Measurements from ENCODE around the gene MUC4.
"Not testable (repeated sequence)": the region's sequence is repeated elsewhere in the genome, so short reads cannot be mapped to it uniquely, and the experiment has no call there.

The MUC4 gene

DNA sequence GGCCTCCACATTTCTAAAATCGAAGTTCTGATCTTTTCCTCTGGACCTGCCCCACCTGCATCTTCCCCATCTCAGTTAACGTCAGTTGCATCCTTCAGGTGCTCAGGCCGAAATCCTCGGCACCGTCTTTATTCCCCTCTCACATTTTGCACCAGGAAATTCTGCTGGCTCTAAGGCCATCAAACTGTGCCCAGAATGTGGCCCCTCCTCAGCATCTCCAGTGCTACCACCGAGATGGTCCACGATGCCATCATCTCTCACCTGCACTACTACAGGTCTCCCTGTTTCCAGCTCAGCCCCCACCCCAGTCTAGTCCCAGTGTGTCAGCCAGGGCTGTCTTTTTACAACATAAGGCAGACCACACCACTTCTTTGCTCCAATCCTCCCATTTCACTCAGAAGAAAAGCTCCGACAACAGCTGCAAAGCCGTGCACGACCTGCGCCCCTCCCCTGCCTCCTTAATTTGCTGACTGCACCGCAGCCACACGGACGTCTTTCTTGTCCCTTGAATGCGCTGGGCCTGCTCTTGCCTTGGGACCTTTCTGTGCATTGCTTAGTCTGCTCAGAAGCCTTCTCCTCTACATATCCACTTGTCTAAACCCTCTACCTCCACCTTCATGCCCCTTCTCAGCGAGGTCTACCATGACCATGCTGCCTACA, 76.6 kb downstream of the MUC4 start:
- DNase-seq (ENCODE audit: extremely low spot score) = no peak
- POLR2A ChIA-PET = no interaction called here
- CTCF ChIA-PET = interaction anchor here (1.0 to 1.8 kb wide), 3 partner anchors 15 to 160 kb away, joined by 3 to 4 read pairs (median 4); no protein-coding TSS in a partner anchor
- TF ChIP-seq, protein P1, sequence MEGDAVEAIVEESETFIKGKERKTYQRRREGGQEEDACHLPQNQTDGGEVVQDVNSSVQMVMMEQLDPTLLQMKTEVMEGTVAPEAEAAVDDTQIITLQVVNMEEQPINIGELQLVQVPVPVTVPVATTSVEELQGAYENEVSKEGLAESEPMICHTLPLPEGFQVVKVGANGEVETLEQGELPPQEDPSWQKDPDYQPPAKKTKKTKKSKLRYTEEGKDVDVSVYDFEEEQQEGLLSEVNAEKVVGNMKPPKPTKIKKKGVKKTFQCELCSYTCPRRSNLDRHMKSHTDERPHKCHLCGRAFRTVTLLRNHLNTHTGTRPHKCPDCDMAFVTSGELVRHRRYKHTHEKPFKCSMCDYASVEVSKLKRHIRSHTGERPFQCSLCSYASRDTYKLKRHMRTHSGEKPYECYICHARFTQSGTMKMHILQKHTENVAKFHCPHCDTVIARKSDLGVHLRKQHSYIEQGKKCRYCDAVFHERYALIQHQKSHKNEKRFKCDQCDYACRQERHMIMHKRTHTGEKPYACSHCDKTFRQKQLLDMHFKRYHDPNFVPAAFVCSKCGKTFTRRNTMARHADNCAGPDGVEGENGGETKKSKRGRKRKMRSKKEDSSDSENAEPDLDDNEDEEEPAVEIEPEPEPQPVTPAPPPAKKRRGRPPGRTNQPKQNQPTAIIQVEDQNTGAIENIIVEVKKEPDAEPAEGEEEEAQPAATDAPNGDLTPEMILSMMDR (IDR thresholded peaks at IDR 0.05; ENCODE audit: control extremely low read depth, extremely low read depth, low read depth, missing control alignments) = no peak

DNA sequence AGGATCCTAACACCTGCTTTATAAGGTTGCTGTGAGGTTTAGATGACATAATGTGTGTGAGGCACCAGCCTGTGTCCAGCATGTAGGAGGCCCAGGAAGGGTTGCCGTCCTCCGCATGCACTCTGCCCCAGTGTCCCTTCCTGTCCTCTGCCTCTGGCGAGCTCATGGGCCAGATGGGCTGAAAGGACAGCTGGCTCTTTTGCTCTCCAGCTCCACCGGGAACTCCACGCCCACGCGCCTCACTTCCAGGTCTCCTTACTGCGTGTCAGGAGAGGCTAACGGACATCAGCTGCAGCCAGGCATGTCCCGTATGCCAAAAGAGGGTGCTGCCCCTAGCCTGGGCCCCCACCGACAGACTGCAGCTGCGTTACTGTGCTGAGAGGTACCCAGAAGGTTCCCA, 78.8 kb downstream of the MUC4 start:
- no peak for DNase-seq (ENCODE audit: extremely low spot score)
- POLR2A ChIA-PET = no interaction called here
- CTCF ChIA-PET = interaction anchor here (1.0 kb wide), 1 partner anchor 25 kb away, joined by 3 read pairs; no protein-coding TSS in a partner anchor
- TF ChIP-seq, protein P1 (IDR thresholded peaks at IDR 0.05; ENCODE audit: control extremely low read depth, extremely low read depth, low read depth, missing control alignments) = no peak

DNA sequence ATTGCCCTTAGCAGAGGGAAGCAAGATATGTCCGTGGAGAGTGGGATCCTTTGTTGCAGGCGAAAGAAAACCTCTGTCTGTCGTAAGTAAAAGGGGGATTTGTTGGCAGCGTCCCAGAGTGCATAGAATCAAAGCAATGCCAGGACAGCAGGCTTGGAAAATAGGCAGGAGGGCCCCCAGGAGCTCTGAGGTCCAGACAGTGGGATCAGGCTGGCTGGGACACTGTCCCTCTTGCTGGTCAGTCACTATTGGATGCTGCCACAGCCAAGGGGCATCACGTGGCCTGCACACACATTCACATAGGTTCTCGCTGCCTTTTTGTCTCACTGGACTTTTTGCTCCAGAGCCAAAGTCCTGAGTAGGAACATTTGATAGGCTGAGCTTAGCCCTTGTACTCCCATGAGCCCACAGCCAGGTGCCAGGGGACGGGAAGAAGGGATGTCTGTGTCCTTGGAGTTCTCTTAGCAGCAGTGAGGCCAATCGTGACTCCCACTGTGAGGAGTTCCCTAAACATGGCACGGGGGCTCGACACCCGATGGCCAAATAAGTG, 80.3 kb downstream of the MUC4 start:
- ChIA-PET POLR2A (no interaction called here), CTCF (interaction anchor here (1.5 to 2.0 kb wide), 4 partner anchors 13 to 163 kb away, joined by 3 to 9 read pairs (median 4); no protein-coding TSS in a partner anchor)
- DNase-seq (ENCODE audit: extremely low spot score) = no peak
- TF ChIP-seq, protein P1 (IDR thresholded peaks at IDR 0.05; ENCODE audit: control extremely low read depth, extremely low read depth, low read depth, missing control alignments) = no peak

DNA sequence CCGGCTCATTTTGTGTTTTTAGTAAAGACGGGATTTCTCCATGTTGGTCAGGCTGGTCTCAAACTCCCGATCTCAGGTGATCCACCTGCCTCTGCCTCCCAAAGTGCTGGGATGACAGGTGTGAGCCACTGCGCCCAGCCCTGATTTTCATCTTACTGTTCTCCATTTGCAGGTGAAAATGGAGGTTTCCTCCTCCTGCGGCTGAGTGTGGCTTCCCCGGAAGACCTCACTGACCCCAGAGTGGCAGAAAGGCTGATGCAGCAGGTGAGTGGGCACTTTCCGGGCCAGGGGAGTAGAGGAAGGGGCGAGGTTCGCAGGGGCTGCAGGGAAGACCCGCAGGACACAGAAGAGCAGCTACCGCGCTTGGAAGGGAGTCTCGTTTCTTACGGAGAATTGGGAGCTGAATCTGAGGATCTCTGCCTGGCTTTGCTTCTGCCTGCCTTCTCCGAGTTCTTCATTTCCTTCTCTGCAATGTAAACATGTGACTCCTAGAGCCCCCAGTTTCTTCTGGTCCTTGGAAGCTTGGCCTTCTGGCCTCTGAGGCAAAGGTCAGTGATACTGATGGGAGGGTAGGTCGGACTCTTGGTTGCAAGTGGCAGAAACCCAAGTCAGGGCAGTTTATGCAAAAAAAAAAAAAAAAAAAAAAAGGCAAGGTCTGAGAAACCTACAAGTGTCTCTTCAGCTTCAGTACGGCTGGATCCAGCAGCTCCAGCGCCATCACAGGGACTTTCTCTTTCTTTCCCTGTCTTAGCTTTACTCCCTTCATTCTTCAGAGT, 82.1 kb downstream of the MUC4 start:
- POLR2A ChIA-PET = interaction anchor here (0.6 kb wide), 1 partner anchor 1591 kb away, joined by 3 read pairs; no protein-coding TSS in a partner anchor

DNA sequence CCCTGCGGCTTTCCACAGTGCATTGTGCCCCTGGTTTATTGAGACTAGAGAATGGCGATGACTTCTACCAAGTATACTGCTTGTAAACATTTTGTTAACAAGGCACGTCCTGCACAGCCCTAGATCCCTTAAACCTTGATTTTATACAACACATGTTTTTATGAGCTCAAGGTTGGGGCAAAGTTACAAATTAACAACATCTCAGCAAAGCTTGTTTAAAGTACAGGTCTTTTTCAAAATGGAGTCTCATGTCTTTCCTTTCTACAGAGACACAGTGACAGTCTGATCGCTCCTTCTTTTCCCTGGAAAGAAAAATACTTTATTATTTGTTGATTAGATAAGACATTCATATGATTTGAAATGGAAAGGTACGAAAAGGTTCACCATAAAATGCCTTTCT, 82.9 kb downstream of the MUC4 start:
- POLR2A ChIA-PET; DNase-seq (ENCODE audit: extremely low spot score): not testable (repeated sequence)
- CTCF ChIA-PET = interaction anchor here (1.1 to 2.8 kb wide), 2 partner anchors 9 to 17 kb away, joined by 3 to 14 read pairs; no protein-coding TSS in a partner anchor

More for the DNA sequence above, 82.1 kb downstream of the MUC4 start:
- TF ChIP-seq, protein P1 (IDR thresholded peaks at IDR 0.05; ENCODE audit: control extremely low read depth, extremely low read depth, low read depth, missing control alignments) = no peak
- CTCF ChIA-PET = interaction anchor here (2.0 kb wide), 1 partner anchor 15 kb away, joined by 9 read pairs; no protein-coding TSS in a partner anchor
- no peak for DNase-seq (ENCODE audit: extremely low spot score)

DNA sequence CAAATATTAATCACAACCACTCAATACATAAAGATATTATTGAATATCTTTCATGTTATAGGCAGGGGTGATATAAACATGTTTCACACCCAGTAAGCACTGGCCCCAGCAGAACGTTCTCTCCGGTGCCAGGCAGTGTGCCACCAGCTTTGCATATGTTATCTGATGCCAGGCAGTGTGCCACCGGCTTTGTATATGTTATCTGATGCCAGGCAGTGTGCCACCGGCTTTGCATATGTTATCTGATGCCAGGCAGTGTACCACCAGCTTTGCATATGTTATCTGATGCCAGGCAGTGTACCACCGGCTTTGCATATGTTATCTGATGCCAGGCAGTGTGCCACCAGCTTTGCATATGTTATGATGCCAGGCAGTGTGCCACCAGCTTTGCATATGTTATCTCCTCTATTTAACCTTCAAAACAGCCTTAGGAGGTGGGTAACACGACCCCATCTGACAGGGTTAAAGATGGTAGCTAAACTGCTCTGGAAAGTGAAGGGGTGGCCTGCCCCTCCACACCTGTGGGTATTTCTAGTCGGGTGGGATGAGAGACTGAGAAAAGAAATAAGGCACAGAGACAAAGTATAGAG, 84.0 kb downstream of the MUC4 start:
- TF ChIP-seq, protein P1 (IDR thresholded peaks at IDR 0.05; ENCODE audit: control extremely low read depth, extremely low read depth, low read depth, missing control alignments) = no peak
- DNase-seq (ENCODE audit: extremely low spot score) = no peak
- CTCF ChIA-PET = interaction anchor here (1.1 to 2.8 kb wide), 4 partner anchors 11 to 26 kb away, joined by 3 to 14 read pairs (median 4); no protein-coding TSS in a partner anchor
- POLR2A ChIA-PET = no interaction called here

DNA sequence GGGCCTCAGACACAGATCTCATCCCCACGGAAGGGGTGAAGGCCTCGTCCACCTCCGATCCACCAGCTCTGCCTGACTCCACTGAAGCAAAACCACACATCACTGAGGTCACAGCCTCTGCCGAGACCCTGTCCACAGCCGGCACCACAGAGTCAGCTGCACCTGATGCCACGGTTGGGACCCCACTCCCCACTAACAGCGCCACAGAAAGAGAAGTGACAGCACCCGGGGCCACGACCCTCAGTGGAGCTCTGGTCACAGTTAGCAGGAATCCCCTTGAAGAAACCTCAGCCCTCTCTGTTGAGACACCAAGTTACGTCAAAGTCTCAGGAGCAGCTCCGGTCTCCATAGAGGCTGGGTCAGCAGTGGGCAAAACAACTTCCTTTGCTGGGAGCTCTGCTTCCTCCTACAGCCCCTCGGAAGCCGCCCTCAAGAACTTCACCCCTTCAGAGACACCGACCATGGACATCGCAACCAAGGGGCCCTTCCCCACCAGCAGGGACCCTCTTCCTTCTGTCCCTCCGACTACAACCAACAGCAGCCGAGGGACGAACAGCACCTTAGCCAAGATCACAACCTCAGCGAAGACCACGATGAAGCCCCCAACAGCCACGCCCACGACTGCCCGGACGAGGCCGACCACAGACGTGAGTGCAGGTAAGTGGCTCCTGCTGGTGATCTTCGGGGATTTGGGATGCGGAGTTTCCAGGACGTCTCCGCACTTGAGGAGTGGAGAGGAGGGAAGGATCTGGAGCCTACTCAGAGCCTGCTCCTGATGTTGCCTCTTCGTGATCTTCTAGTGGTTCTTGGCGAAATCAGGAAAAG, 85.6 kb downstream of the MUC4 start:
- CTCF ChIA-PET = interaction anchor here (2.8 kb wide), 1 partner anchor 12 kb away, joined by 14 read pairs; no protein-coding TSS in a partner anchor
- POLR2A ChIA-PET; DNase-seq (ENCODE audit: extremely low spot score): not testable (repeated sequence)

DNA sequence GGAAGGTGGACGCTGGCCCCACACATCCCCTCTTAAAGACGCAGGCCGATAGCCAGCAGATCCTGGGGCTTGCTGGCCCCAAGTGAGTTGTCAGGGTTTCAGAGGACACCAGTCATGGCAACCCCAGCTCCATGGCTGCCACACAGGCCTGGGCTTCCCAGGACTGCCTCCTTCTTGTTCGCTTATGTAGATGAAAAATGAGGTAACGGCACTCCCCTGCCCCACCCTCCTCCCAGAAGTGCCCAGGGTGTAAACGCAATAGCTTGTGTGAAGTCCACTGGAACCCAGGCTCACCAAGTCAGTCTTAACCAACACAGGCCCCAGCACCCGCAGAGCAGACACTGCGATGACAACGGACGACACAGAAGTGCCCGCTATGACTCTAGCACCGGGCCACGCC, 87.4 kb downstream of the MUC4 start:
- POLR2A ChIA-PET; DNase-seq (ENCODE audit: extremely low spot score); CTCF ChIA-PET: not testable (repeated sequence)

DNA sequence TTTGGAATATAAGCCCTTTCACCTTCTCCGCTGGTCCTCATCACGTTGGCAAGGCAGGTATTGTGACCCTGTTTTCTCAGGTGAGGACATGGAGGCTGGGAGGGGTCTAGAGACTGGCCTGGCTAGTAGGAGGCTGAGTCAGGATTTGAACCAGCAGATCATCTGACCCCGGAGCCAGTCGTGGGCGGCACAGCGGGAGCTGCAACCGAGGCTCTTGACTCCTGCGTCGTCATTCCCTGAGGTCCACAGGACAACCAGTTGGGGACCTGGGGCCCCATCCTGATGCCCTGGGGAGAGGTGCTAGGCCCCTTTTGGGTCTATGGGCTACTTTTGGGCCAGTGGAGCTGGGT, 88.8 kb downstream of the MUC4 start:
- DNase-seq (ENCODE audit: extremely low spot score); POLR2A ChIA-PET; CTCF ChIA-PET: not testable (repeated sequence)

All from GM10248 (cell line).